Measurements from ENCODE around the gene TENT5A.
A peak's percentile ranks its signal among the peaks of the same experiment; 100 is the strongest.
"Not testable (repeated sequence)": the region's sequence is repeated elsewhere in the genome, so short reads cannot be mapped to it uniquely, and the experiment has no call there.

TENT5A gene

DNA sequence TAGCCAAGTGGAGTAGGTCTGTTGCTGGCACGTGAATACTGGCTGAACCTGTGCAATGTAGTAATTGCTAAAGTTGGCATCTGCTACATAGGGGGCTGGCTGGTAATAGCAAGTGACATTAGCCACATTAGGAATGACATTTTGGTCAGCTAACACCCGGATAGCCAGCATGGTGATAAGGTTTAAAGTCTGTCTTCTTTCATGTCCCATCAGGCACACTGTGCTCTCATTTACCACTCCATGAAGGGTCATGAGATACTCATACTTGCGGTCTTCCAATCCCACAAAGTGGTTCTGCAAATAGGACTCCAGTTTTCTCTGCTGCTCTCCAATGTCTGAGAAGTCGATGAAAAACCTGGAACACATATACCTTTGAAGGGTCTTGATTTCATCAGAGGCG lies 2.8 kb downstream of the TENT5A start:
- DNase-seq = peak; percentile 78

DNA sequence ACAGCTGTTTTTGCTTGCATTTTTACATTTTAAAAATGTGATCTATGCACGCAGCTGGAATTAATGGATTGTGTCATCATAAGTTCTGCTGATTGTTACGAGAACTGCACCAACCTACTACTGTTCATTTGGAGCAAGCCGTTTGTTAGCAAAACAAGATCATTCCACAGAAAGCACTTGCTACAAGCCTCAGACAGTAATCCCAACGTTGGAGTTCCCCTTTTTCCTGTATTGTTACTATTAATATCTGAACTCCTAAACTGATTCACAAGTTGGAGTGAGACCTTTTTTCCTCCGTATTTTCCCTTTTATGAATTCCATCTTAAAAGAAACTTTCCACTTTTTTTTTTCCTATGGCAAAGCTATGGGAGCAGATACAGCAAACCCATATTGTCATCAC lies 3.5 kb downstream of the TENT5A start:
- no peak for DNase-seq

DNA sequence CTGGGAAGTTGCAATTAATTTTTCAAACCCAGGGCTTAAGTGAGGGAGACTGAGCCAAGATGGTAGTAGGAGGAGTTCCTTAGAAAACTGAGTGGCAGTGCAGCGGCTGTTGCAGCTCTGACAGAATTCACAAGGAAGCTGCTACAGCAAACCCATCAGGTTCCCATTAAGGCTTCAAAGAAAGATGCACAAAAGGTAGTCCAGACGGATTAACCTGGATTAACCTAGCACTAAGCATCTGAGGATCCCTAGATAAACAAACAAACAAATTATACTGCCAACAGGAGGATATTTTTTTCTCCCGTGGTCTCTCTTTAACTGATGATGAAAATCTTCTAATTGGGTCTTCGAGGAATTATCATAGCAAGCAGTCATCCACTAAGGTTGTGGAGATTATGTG lies 5.2 kb downstream of the TENT5A start:
- no peak for DNase-seq

DNA sequence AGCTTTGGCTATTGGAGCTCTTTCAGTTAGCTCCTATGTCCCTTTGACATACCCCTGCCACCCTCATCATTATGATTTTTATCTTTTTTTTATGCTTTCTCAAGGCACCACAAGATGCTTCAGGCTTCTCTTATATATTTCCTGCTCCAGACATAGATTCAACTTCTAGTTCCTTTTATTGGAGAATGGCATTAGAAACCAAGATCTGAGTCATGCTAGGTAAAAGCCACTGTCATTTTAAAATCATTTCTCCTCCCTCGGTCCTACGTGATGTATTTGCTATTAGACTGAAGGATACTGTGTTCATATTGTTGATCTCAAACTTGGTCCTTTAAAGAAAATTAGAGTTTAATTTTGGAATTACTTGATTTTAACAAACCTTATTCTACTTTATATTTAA lies 8.3 kb downstream of the TENT5A start:
- DNase-seq = no peak

DNA sequence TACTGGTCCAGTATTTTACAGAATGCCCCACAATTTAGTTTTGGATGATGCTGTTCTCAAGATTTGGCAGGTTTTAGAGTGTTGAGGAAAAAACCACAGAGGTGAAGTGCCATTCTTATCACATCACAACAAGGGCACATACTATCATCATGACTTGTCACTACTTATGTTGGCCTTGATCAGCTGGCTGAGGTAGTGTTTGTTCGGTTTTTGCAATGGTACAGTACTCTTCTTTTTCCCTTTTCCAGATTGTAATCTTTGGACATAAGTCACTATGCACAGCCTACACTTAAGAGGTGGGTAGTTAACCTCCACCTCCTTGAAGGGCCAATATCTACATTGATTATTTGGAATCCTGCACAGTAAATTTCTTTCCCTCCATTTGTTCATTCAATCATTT lies 8.8 kb downstream of the TENT5A start:
- no peak for DNase-seq

DNA sequence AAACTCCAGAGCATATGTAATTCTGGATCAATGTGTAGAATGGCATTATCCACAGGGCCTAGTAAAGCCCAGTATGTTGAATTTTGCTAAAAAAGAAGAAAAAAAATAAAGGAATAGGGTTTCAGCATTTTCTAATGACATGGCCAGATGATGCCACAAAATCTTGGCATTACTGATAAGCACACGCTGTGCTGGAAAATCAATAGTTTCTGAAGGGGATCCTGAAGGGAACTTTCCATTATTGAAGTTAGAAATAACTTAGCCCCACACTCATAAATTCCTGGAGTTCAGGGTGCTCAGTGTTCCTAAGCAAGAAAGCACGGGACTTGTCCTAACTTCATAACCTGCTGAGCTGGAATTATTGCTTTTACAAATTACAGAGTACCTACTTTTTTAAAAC lies 10.8 kb downstream of the TENT5A start:
- no peak for DNase-seq

DNA sequence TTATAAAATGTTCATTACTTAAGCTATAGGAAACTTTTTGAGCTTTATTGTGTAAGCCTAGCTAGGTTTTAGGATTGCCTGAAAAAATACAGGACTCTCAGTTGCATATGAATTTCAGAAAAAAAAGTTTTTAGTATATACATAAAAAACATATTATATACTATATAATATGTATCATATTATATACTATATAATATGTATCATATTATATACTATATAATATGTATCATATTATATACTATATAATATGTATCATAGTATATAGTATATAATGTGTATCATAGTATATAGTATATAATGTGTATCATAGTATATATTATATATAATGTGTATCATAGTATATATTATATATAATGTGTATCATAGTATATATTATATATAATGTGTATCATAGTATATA lies 11.9 kb downstream of the TENT5A start:
- DNase-seq = not testable (repeated sequence)

DNA sequence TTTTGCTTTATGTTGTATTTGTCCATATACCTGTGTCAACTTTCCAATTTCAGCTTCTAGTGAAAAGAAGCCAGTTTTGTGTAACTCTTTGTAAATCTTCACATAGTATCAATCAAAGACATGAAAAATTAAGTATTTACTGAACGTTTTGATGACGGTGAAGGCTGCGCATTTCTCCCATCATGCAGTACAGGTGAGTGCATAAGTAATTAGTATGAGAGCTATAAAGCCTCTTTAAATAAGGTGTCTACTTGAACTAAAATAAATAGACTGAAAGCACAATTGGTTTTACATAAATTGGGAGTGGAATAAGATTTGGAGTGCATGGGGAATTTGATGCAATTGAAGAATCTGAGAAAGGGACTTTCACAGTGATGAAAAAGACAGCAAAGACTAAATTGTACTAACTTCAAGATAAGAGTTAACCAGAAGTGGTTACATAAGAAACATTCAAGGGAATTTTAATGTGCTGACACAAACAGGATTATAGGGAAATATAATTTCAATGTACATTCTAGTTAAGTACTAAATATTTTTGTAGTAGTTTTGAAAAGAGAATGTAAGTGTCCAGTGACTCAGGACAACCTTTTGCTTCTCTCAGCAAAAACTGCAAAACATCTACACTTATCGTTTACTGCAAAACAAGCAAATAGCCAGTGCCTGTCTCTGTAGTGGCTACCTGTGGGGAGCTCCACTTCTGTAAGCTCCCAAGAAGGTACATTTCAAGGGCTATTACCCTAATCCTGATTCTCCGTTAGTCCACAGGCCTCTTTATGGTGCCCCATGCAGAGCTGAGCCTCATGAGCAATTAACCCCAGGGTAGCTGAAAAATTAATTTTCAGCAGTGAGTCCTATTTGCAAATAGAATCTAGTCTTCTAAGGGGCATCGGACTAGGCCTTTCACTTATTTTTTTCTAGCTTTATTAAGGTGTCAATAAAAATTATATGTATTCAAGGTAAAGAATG lies 13.0 kb downstream of the TENT5A start:
- no peak for DNase-seq

DNA sequence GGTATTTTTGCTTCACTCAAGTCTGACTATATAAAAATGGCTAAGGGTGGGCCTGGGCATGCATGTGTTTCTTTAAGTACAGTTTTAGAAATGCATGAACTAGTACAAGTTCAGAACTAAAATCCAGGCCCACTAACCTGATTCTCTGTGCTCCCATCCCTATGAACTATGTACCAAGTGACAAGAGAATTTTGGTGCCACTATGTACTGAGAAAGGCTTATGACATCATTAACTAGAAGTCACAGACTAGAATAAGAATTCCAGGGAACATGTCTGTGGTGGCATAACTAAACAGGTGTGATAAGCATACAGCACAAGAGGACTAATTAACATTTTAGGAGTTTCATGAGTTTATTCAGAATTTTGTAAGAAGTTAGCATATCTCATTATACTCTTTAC lies 16.1 kb downstream of the TENT5A start:
- no peak for DNase-seq

DNA sequence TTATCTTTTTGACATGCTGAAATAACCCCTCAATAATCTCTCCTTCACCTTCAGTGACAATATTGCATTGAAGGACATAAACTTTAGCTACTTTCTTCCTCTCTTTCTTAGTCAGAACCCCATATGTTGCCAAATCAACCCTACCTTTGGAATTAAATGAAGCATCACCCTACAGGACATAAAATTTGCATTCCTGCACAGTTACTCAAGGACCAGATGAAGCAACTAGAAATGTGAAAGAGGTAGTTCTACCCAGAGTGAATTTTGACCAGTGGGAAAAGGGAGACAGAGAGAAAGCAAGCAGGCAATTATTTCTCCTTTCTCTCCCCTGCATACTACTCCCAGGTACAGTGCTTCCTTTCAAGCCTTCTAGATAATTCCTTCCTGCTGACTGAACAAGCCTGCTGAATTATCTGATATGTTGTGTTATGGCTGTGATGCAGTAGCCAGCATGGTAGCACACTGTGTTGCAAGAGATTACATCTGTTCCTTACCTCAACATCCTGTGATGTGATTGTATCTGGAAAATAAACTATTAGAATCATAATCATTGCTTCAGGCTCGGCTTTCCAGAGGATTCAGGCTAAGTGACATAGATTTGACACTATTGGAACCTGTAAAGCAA lies 16.6 kb downstream of the TENT5A start:
- DNase-seq = no peak

DNA sequence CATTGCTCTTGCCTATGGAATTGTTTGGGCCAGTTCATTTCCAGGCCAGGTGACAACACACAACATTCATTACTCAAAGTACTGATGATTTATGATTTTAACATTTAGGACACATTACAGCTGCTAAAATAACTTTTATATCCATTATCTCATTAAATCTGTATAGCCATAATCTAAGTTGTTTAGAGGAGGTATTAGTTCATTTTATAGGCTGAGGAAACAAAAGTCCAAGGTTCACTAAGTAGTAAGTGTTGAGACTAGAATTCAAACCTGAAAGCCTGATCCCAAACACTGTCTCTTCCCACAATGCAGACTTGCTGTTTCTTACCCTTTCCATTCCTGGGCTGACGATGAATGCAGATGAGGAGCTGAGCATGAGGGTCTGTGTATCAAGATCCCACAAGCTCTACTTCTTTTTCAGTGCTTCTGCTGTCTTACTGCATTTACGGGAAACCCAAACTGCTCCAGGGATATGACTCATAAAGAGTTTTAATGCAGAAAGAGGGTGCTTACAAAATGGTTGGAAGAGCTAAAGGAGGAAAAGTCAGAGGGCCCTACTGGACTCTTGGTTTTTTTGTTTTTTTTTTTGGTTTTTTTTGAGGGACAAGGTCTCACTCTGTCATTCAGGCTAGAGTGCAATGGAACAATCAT lies 17.9 kb downstream of the TENT5A start:
- DNase-seq = no peak

DNA sequence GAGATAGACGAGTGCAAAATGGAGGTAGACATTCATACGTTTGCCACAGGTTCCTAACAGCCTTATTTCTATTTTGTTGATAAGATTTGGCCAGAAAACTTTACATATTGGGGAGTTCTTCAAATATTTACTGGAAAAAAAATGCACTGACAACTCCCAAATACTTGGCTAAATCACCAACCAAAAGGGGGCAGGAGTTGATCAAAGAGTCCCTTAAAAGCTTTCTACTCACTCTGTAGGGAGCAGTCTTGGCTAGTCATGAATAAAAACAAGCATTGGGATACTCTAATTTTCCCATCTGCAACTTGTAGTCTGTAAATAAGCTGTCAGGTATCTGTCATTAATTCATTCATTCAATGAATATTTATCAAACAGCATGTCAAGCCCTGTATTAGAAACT lies 18.4 kb downstream of the TENT5A start:
- DNase-seq = peak; percentile 15

DNA sequence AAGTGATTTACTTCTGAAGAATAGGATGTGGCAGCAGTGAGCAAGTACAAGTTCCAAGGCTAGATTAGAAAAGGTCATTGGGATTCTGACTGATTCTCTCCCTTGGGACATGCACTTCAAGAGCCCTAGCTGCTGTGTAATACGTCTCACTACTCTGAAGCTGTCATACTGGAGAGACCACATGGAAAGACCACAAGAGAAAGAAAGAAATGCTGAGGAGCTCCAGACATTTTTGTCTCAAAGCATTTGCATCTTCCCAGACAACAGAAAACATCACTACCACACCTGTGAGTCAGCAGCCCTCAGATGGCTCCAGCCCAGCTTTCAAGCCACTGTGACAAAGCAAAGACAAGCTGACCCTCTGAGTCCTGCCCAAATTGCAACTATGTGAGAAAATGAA lies 20.7 kb downstream of the TENT5A start:
- DNase-seq = no peak

DNA sequence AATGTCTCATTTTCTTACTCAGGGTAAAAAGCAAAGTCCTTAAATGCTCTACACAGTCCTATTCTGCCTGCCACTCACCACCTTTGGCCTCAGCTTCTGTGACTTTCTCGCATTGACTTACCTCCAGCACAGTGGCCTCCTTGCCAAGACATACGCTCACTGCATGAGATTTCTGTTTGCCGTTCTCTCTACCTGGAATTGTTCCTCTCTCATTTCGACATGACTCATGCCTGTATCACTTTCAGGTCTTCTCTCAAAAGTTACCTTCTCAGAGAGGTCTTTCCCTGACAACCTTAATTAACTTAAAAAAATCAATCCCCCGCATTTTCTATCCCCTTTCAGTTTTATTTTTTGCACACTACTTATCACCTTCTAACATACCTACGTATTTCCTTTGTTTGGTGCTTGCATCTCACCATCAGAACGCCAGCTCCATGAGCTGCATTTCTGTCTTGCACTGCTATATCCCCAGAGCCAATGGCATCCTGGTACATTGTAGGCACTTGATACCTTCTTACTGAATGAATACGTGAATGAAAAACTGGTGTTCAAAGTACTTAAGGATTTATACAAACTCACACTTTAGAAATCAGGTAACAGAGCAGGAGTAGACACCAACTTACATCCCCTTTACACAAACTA lies 24.5 kb downstream of the TENT5A start:
- no peak for DNase-seq

DNA sequence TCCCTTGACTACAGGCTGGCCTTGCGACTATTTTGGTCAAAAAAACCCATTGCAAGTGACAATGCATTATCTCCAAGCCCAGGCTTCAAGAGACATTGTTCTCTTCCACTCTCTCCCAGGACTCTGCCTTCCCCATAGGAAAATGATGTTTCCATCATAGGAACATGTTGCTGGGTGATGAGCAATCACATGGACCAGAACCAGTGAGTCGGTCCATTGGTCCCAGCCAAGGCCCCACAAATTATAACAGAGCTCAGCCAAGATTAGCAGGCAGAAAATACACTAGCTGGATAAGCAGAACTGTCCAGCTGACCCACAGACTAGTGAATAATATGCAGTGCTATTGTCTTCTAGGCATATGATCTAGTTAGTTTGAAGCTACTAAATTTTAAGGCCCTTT lies 27.4 kb downstream of the TENT5A start:
- no peak for DNase-seq

DNA sequence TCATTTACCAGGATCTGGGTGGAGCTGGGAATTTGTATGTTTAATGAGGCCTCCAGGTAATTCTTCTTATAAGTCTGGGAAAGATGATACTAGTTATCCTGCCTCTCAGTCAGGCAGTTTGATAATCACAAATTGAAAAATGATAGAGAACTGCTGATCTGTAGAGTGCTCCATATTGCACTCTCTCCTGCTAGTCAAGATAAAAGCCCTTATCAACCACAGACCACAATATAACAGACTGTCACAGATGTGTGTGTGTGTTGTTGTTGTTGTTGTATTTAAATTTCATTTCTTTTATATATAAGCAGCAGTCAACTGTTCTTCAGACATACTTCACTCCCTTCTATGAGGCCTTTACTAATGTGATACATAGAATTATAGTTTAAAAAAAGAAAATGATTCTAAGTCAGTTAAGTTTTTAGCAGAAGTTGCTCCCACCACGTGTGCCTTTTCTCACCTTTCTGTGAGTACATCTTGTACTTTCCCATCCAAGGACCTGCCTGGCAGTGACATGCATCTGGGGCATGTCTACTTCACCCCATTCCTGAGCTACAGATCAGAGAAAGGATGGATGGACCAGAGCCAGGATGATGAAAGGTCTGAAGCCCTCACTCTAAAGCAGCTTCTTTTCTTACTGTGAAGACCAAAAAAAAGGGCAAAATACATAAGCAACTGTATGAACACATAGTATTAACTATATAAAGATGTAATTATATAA lies 29.8 kb downstream of the TENT5A start:
- no peak for DNase-seq

DNA sequence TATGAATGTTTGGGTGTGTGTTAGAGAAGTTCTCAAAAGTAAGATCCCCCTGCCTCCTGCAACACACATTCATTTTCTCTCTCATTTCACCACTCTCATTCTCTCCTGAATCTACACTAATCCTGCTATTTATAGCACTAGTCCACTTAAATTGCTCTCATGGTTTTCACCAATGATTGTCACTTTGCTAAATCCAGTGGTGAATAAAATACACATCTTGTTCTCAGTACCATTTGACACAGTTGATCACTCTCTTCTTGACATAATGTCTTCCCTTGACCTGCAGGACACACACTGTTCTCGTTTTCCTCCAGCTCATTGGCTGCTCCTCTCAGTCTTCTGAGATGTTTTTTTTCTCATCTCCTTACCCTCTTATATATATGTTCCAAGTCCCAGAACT lies 32.1 kb downstream of the TENT5A start:
- no peak for DNase-seq

DNA sequence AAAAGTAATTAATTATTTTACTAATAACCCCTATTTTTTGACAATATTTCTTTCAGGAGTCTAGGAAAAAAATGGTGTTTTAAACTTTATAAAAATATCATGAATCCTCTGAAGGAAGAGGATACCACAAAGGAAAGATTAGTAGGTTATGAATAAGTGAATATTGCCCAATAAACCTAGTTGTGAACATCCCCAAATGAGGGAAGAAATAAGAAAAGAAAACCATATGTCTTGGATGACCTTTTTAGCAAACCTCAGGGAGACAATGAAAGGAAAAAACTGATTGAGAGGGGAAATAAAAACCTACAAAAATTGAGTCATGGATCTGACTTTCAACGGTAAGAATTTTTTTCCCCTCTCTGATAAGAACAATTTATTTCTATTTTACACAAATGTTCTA lies 34.4 kb downstream of the TENT5A start:
- DNase-seq = no peak

DNA sequence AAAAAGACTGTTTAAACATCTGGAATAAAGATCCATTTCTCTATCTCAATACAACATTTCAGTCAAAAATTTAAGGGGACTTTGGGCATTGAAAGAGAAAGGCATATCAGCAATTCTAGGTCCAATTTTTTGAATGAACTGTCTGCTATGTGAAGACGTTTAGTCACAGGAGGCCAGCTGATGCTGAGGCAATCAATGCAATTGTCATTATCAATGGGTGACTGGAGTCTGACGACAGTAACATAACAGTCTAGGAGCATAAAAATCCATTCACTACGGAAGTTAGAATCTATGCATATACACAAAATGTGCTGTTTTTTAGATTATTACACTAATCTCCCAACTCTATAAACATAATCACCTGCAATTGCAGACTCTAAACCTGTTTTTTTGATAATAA lies 37.8 kb downstream of the TENT5A start:
- no peak for DNase-seq

DNA sequence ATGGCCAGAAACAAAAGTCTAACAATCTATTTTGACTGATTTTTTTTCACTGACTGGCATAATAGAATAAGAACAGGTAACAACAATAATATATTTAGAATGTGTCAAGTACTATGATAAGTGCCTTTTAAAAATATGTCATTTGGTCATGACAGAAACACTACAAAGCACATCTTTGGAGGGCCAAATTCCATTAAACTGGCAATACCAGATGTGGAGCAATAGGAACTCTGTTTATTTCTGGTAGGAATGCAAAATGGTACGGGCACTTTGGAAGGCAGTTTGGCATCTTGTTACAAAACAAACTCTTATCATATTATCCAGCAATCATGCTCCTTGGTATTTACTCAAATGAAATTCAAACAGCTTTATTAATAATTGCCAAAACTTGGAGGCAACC lies 39.3 kb downstream of the TENT5A start:
- no peak for DNase-seq

DNA sequence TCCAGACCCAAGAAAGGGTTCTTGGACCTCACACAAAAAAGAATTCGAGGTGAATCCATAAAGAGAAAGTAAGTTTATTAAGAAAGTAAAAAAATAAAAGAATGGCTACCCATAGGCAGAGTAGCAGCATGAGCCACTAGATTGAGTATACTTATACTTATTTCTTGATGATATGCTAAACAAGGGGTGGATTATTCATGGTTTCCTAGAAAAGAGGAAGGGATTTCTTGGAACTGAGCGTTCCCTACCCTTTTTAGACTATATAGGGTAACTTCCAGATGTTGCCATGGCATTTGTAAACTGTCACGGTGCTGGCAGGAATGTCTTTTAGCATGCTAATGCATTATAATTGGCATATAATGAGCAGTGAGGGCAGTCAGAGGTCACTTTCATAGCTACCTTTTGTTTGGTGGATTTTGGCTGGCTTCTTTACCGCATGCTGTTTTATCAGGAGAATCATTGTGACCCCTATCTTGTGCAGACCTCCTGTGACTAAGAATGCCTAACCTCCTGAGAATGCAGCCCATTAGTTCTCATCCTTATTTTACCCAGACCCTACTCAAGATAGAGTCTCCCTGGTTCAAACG lies 44.3 kb downstream of the TENT5A start:
- DNase-seq = no peak

DNA sequence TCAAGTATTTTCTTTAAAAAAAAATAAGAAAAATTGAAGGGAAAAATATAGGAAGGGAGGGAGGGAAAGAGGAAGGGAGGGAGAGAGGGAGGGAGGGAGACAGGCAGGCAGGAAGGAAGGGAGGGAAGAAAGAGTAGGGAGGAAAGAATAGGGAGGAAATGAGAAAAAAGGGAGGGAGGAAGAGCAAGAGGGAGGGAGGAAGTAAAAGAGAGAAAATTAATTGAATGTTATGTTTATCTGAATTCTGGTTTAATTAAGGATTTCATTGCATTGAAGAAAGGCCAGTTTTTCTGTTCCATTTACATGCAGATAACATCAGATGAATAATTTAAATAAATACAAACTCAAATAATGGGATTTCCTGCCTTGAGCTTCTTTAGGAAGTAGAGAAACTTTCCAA lies 47.8 kb downstream of the TENT5A start:
- DNase-seq = no peak
